ENCODE results near the gene CHCHD1.
"Not testable (repeated sequence)": the region's sequence is repeated elsewhere in the genome, so short reads cannot be mapped to it uniquely, and the experiment has no call there.

CHCHD1 gene

DNA sequence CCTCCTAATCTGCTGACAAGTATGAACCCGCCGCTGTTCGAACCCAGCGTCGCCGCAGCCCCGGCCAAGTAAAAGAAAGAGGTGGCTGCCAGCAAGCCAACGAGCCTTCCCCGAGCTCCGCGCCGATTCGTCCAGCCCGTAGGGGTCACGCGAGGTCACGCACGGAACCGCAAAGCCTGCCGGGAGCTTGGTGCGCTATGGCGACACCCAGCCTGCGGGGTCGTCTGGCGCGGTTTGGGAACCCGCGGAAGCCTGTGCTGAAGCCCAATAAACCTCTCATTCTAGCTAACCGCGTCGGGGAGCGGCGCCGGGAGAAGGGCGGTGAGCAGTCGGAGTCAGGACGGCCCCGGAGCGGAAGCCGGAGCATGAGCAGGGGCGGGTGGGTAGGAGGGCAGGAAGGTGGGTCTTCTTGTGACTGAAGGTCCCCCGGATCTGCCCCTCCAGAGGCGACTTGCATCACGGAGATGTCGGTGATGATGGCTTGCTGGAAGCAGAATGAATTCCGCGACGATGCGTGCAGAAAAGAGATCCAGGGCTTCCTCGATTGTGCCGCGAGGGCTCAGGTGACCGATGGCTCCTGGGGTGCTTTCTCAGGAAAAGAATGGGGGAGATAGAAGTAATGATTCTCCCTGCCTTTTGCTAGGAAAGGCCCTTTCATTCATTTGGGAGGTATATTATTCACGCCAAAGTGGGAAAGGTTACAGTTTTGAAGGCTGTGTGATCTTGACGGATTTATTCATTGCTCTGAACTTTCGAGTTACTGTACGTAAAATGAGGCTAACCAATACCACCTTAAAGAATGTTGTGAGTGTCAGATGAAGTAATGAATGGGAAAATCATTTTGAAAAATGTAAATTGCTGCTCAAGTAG lies at the start of gene CHCHD1:
TSS of gene CHCHD1 (plus strand) at position 170 of the 870 bp plus-strand sequence. CDS start at position 198, 28 bp downstream.
- peak; percentile 84 for DNase-seq (ENCODE audit: low read depth)

DNA sequence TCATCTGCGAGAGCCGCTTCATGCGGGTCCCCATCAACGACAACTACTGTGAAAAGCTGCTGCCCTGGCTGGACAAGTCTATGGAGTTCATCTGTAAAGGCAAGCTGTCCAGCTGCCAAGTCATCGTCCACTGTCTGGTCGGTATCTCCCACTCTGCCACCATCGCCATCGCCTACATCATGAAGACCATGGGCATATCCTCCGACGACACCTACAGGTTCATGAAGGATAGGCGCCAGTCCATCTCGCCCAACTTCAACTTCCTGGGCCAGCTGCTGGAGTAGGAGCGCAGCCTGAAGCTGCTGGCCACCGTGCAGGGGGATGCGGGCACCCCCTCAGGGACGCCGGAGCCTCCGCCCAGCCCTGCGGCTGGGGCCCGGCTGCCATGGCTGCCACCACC lies 49.4 kb upstream of the CHCHD1 start:
- no peak for DNase-seq (ENCODE audit: low read depth)

DNA sequence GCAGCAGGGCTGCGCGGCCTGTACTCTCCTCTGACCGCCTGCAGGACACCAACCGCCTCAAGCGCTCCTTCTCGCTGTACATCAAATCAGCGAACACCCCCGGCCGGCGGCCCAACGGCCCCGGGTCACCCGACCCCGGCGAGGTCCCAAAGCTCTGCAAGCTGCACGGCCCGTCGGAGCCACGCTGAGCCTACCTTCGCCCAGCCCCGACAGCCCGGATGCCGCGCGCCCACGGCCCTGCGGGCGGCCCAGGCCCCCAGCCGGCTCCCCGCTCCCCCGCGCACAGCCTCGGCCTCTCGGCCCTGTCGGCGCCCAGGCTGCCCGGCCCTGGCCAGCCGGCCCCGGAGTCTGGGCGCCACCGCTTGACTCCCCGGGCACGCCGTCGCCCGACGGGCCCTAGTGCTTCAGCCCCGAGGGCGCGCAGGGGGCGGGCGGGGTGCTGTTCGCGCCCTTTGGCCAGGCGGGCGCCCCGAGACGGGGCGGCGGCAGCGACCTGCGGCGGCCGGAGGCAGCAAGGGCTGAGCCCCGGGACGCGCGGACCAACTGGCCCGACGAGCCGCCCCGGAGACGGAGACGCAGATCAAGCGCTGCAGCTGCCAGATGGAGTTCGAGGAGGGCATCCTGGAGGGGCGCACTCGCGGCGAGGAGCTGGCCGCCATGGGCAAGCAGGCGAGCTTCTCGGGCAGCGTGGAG lies 48.8 kb upstream of the CHCHD1 start:
- no peak for DNase-seq (ENCODE audit: low read depth)

DNA sequence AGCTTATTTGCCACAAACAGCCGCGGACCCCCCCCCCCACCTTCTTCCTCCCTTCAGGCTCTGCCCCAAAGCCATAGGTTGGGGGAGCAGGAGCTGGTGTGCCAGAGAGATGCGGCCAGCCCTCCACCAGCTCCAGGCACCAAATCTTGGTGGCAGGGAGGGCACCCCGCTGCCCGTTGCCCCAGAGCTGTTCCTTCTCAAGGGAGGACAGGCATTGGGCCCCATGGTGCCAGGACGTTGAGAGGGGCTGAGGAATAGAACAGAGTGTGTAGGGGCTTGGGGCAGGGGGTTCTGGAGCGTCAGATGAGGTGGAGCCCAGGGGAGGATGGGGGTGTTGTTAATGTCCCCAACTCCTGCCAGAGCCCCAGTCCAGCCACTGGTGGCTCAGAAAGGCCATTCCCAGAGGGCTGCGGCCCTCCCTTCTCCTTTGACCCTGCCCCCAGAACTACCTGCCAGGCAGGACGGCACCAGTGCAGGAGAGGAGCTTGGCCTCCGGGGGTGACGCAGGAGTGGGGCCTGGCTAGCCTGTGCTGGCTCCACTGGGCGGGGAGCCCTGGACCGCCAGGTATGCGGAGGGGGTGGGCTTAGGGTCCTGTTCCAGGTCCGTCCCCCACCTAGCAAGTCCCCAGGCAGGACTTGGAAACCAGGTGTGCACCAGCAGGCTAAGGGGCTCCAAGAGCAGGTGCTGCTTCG lies 47.7 kb upstream of the CHCHD1 start:
- no peak for DNase-seq (ENCODE audit: low read depth)

DNA sequence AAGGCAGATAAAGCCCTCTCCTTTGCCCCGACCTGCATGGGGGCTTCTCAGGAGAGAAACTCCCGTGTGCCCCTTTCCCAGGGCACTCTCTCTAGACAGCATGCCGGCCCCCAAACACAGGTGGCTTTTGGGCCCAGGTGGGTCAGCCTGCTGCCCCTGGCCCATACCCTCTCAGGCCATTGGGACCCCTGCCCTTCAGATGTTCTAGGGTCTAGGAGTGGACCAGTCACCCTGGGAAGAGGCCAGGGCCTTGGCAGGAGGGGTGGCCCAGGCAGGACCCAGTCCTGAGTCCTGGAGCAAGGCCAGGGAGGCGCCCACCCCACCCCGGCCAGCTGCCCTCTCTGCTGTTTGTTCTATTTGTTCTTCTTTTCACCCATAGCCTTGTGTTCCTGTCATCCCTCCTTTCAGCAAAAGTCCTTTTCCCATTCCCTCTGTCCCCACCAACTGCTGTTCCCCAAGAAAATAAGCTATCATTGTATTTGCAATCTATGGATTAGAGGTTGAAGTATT lies 47.0 kb upstream of the CHCHD1 start:
- DNase-seq (ENCODE audit: low read depth): no peak

DNA sequence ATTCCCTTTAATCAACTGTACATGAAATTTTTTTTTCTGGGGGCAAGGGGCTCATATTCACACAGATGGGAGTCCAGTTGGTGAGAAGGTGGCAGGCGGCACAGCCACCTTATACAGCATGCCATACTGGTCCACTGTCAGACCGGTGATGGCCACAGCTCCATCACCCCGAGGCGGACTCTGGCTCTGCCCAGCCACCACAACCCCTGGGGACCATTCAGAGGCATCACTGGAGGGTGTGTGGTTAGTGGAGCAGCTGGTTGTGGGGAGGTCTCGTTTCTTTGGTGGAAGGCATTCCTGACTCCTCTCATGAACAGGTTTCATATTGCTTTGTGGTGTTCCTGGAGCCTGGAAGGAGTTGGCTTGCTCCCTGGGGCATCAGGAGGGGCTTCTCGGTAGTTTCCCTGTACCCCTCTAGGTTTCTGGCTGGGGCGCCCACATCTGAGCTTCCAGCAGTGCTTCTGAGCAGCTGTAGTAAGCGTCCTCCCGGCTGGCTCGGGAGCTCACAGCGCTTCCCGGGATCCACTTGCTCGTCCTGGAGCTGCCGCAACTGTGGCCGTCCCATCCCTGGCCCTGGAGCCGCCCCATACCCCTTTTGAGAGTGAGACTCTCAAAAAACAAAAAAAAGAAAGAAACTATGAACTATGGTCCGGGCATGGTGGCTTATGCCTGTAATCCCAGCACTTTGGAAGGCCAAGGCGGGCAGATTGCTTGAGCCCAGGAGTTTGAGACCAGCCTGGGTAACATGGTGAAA lies 41.2 kb upstream of the CHCHD1 start:
- not testable (repeated sequence) for DNase-seq (ENCODE audit: low read depth)

DNA sequence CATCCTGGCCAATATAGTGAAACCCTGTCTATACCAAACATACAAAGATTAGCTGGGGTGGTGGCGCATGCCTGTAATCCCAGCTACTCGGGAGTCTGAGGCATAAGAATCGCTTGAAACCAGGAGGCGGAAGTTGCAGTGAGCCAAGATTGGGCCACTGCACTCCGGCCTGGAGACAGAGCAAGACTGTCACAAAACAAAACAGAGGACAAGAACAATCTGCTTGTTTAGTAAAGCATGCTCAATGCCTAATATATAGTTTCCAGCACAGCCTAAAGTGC lies 39.5 kb upstream of the CHCHD1 start:
- no peak for DNase-seq (ENCODE audit: low read depth)

DNA sequence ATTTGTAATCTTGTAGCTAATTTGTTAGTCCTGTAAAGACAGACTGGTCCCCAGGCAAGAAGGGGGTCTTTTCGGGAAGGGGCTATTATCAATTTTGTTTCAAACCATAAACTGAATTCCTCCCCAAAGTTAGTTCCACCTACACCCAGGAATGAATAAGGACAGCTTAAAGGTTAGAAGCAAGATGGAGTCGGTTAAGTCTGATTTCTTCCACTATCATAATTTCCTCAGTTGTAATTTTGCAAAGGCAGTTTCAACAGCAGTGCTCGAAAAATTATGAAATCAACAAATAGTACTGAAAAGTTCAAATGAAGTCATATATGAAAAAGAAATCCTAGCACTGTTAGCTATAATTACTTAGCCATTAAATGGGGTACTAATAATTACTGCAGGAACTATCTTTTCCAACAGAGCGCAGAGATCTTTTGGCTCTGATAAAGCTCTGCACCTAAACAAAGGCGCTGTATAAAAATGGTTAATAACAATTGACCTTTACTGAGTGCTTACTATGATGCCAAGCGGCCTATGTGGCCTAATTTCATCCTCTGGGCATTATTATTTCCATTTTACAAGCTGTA lies 38.4 kb upstream of the CHCHD1 start:
- DNase-seq (ENCODE audit: low read depth): no peak

DNA sequence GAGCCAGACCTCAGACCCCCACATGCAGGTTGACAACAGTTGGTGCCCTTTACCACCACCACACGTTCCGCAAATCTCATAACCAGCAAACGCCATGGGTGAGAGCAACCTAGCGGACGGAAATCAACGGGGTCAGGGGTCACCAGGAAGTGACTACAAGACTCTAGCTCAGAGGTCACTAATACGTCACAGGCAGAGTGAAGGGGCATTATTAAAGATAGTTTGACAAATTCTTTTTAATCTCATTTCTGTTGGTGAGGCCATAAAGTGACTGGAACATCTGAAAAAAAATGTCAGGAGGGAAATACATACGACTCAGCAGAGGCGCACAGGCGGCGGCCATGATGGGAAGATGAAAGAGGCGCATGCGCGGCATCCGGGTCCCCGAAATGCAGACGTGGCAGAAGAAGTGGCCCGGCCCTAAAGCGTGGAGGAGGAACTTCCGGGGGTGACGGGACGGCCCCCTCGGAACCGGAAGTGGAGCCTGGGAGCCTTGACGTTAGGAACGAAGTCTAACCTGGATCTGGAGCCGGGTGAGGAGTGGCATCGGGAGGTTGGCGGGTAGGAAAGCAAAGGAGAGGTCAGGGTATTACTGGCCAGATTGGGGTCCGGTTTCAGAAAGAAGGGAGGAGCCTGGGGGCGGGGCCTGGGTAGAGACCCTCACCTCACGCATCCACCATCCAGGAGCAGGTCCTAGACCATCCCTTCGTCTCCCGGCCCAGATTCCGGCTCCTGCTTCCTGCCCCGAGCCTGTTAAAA lies 37.8 kb upstream of the CHCHD1 start, which contains the start of gene SEC24C:
TSS of gene SEC24C (plus strand) at position 468 of the 759 bp plus-strand sequence. CDS start 2,461 bp downstream, outside the sequence.
- peak; percentile 95 for DNase-seq (ENCODE audit: low read depth)

DNA sequence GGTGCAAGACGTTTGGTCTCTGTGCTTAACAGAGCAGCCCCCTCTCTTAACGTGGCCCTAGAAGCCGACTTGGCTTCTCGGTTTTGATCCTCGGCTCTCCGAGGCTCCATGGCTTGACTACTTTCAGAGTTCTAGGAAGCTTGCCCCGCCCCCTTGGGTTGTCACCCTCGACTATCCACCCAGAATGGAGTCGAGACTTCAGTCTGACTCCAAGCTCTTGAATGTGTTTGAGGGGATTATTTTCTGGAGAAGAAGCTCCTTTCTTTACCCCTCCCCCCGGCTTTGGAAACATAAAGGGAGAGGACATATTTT lies 37.2 kb upstream of the CHCHD1 start:
- DNase-seq (ENCODE audit: low read depth): peak; percentile 47

DNA sequence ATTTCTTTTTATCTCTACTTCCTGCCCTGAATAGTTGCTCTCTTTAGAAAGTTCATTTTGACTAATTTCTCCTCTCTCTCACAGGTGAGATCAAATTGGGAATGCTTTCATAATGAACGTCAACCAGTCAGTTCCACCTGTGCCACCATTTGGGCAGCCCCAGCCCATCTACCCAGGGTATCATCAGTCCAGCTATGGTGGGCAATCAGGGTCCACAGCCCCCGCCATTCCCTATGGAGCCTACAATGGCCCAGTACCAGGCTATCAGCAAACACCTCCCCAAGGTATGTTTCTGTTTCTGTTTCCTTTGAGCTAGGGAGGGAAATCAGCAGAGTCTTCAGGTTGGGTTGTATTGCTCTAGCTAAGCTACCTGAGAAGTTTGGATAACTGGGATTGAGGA lies 35.1 kb upstream of the CHCHD1 start:
- DNase-seq (ENCODE audit: low read depth): no peak

DNA sequence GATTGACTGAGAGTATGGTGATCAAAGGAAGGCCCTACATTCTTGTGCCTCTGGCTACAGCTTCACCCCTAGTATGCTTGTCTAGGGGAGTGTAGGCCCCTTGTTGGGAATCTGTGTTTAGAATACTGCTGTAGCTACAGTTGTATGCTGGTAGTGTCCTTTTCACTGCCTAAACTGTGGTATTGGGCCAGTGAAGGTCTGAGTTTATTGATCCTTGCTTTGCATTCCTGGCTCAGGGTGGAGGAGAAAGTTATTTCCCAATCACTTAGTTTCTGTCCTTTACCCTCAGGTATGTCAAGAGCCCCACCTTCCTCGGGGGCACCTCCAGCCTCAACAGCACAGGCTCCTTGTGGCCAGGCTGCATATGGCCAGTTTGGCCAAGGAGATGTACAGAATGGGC lies 31.0 kb upstream of the CHCHD1 start:
- no peak for DNase-seq (ENCODE audit: low read depth)

DNA sequence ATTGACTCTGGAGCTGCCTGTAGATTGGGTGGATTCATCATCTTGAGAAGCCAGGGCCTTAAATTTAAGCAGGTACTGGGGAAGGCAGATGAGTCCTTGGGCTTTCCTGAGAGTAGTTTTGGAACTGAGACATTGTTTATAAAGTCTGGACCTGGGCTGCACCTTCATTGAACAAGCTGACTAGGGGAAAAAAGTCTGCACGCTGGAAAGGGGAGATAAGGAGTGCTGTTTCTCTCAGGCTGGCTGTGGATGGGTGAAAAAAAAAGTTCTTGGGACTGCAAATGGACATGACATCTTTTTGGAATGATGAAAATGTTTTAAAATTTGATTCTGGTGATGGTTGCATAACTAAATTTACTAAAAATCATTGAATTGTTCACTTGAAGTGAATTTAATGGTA lies 25.7 kb upstream of the CHCHD1 start:
- no peak for DNase-seq (ENCODE audit: low read depth)

DNA sequence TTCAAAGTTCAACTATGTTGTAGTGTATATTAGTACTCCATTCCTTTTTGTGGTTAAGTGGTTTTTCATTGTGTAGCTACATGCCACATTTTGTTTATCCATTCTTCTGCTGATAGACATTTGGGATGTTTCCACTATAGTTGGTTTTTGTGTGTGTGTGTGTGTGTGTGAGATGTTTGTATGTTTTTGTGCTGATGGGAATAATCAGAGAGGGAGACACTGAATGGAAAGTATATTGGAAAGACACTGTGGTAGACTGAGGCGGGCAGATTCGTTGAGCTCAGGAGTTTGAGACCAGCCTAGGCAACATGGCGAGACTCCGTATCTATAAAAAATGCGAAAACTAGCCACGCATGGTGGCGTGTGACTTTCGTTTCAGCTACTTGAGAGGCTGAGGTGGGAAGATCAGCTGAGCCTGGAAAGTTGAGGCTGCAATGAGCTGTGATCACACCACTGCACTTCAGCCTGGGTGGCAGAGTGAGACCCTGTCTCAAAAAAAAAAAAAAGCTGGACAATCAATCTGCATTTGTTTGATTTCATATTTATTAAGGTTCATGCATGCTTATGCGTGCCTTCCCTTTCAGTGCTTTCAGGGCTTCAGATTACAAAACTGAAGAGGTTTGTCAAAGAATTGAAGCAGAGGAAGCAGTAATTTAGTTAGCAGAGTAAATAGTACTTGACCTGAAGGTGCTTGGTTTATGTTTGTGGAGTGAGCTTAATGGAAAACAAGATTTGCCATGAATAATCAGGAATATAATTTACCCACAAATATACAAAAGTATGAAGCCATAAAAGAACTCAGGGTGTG lies 22.9 kb upstream of the CHCHD1 start:
- no peak for DNase-seq (ENCODE audit: low read depth)

DNA sequence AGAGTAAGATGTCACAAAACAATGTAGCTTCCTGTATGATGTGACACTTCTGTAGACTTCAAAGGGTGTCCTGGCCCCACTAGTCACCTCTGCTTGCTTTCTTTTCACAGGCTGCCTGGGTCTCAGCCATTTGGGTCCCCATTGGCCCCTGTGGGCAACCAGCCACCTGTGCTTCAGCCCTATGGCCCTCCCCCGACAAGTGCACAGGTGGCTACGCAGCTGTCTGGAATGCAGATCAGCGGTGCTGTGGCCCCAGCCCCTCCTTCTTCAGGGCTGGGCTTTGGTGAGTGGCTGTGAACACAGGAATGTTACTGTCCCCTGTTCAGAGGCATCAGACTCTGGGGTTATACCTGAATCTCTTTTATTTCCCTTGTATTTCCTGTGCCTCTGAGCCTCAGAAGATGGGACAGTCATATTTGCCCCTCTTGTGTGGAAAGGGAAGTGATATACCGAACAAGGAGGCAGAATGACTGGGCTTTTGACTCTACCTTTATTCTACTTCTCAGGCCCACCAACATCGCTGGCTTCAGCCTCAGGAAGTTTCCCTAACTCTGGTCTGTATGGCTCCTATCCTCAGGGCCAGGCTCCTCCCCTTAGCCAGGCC lies 22.2 kb upstream of the CHCHD1 start:
- DNase-seq (ENCODE audit: low read depth): no peak

DNA sequence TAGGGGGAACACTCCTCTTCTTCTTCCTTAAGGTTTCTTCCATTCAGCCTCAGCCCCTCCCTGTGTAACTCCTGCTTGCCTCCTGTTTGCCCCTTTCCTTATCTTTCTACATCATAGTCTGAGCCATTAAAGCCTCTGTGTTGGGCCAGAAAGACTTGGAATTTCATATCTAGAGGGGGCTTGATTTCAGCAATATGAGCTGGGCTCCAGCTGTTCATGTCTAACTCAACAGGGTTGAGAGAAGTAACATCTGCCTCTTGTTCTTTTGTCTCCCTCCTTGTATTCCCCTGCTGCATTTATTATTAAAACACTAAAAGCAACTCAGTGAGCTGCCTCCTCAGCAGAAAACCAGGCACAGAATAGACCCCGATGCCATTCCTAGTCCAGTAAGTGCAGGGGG lies 20.1 kb upstream of the CHCHD1 start:
- no peak for DNase-seq (ENCODE audit: low read depth)

DNA sequence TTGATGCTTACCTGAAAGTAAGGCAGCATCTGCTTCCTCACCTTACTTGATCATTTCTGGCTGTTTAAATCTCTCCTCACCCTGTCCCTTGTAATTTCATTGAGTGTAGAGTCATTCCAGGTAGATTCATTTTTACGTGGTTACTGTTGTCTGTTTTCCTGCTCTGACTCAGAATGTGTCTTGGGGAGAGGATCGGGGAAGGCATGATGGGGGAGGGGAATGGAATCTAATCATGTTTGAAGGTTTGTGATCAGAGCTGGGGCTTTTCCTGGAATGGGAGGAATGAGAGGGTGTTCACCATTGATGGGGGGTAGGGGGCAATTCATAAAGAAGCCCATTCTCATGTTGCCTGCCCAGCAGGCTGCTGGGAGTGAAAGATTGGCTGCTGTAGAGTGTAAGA lies 18.9 kb upstream of the CHCHD1 start:
- DNase-seq (ENCODE audit: low read depth): no peak

DNA sequence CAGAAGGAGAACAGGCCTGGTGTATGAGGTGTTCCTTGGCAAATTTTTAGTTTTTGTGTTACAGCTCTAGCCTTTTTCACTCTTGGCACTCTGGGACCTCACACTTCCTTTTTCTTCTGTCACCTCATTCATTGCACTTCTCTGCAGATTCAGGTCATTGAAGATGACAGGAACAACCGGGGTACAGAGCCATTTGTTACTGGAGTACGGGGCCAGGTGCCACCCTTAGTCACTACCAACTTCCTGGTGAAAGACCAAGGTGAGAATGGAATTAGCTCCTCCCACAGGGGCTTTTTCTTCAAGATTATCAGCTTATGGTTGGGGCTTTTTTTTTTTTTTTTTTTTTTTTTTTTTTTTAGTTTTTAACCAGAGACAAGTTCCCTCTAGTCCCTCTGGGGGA lies 18.5 kb upstream of the CHCHD1 start:
- DNase-seq (ENCODE audit: low read depth): no peak

DNA sequence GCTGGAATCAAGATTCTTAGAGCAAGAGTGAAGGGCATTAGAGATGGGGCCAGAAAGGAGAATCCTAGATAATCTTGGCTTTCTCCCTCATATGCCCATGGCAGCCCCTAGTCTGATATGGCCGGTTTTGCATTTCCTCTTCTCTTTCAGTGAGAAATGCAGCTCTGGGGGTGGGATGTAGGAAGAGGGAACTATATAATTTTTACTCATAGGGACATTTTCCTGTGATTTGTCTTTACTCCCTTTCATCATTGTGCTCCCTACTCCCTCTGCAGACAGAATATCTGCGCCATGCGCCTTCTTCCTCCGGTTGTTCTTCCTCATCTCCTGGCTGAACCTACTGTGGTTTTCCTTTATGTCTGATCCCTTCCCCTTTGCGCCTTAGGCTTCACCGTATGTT lies 16.8 kb upstream of the CHCHD1 start:
- no peak for DNase-seq (ENCODE audit: low read depth)

DNA sequence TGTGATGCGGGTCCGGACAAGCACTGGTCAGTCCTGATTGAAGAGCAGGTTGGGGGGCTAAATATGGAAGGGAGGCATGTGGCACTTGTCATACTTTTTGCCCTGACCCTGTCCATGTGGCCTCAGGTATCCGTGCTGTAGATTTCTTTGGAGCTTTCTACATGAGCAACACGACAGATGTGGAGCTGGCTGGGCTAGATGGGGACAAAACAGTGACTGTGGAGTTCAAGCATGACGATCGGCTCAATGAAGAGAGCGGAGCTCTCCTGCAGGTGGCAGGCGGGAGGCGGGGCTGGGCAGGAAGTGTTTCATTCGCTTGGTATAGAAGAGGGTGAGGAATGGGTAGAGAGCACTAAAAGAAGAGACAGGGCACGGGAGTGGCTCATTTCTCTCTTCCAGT lies 13.0 kb upstream of the CHCHD1 start:
- no peak for DNase-seq (ENCODE audit: low read depth)

All from fibroblast of gingiva (primary cell).